Endodermal cell (in vitro differentiated cells): ENCODE data around the gene EID3. TPM values are rescaled to one million over a fixed set of nuclear protein-coding genes. Genes with fewer than 3 reads are reported as not detected.

Experiments
- DNase-seq: peaks from one replicate; pipeline ENCODE4 v3.0.0-alpha.2; 2017
- H3K27ac ChIP-seq: 2 replicates; pipeline ENCODE4 v1.5.1; 2013; ENCODE audit warnings: mild to moderate bottlenecking, low read depth, low read length, moderate library complexity
- H3K27me3 ChIP-seq: 2 replicates; pipeline ENCODE4 v1.6.1; 2013; ENCODE audit warnings: mild to moderate bottlenecking, low read length, moderate library complexity; ENCODE audit not compliant: insufficient read depth, control insufficient read depth, poor library complexity, severe bottlenecking
- H3K36me3 ChIP-seq: 2 replicates; pipeline ENCODE4 v1.7.0; 2013; ENCODE audit warnings: mild to moderate bottlenecking, low read length, moderate library complexity; ENCODE audit not compliant: control insufficient read depth, insufficient read depth
- H3K4me1 ChIP-seq: one replicate; pipeline ENCODE4 v1.7.0; 2013; ENCODE audit warnings: low read length; ENCODE audit not compliant: control insufficient read depth, insufficient read depth
- H3K4me3 ChIP-seq: 2 replicates; pipeline ENCODE4 v1.5.1; 2013; ENCODE audit warnings: mild to moderate bottlenecking, low read length, moderate library complexity
- H3K9ac ChIP-seq: 2 replicates; pipeline ENCODE4 v1.6.1; 2013; ENCODE audit warnings: mild to moderate bottlenecking, low read length, moderate library complexity; ENCODE audit not compliant: poor library complexity, severe bottlenecking; ENCODE audit errors: extremely low read depth
- H3K9me3 ChIP-seq: 2 replicates; pipeline ENCODE4 v1.6.1; 2013; ENCODE audit warnings: mild to moderate bottlenecking, low read length, moderate library complexity; ENCODE audit not compliant: control insufficient read depth
- H3K27ac Mint-ChIP-seq: 2 replicates; pipeline ENCODE4 v1.8.0; 2020; ENCODE audit warnings: mixed read lengths
- H3K27me3 Mint-ChIP-seq: 2 replicates; pipeline ENCODE4 v1.8.0; 2021; ENCODE audit warnings: mild to moderate bottlenecking, mixed read lengths; ENCODE audit not compliant: insufficient read depth
- H3K36me3 Mint-ChIP-seq: 2 replicates; pipeline ENCODE4 v1.8.0; 2020; ENCODE audit warnings: low read depth, mixed read lengths
- H3K4me1 Mint-ChIP-seq: 2 replicates; pipeline ENCODE4 v1.8.0; 2020; ENCODE audit warnings: mixed read lengths
- H3K4me3 Mint-ChIP-seq: 2 replicates; pipeline ENCODE4 v1.8.0; 2020; ENCODE audit warnings: mild to moderate bottlenecking, moderate library complexity, mixed read lengths
- H3K9me3 Mint-ChIP-seq: 2 replicates; pipeline ENCODE4 v1.8.0; 2020; ENCODE audit warnings: mild to moderate bottlenecking, mixed read lengths
- CTCF ChIP-seq: fragments of 200-600 bp; sonication (generic); conservative IDR thresholded peaks from 2 replicates; pipeline ENCODE4 v1.5.0; 2021; ENCODE audit warnings: antibody characterized with exemption, mild to moderate bottlenecking
- WGBS, 2 experiments: methylation state at CpG; one replicate each; pipeline versions ENCODE4 v1.1.5 to v1.1.7; 2013; ENCODE audit warnings: missing lambda C conversion rate in 2 of 2, mixed read lengths in 1 of 2; ENCODE audit not compliant: insufficient coverage in 1 of 2, insufficient read length in 1 of 2; 5-methylcytosine and 5-hydroxymethylcytosine counted together
- total RNA-seq, 2 donors: library from RNA; stranded (reverse); fragmentation: NEBNext Ultra II Directional in 1 of 2; extraction: Animal tissue kit (Norgen Biotek cat#: 25700) in 1 of 2; gene quantifications; 2 replicates in 1 of 2; 3 replicates in 1 of 2; pipeline ENCODE4 v1.2.1, GENCODE V29; 2021

EID3 gene
- total RNA-seq, 2 donors from 2014 or later: 3.7 to 4.6 TPM

GRCh38 chr12:104305349-104305748 lies 1.8 kb downstream of the EID3 start:
- Histone ChIP-seq H3K4me3 (no peak overlapping the region), H3K9me3 (no peaks in the 10 kb centered on the region), H3K4me1 (no peaks in the 10 kb centered on the region), H3K27me3 (no peaks in the 10 kb centered on the region), H3K9ac (no peak overlapping the region), H3K27ac (no peak overlapping the region), H3K36me3 (peaks cover 27% of the 10 kb centered on the region)
- H3K4me3 Mint-ChIP-seq: no peak overlapping the region
- peaks cover 26% of the 10 kb centered on the region for H3K4me1 Mint-ChIP-seq
- peaks cover 10% of the 10 kb centered on the region for H3K27me3 Mint-ChIP-seq
- no peak overlapping the region for H3K27ac Mint-ChIP-seq
- H3K36me3 Mint-ChIP-seq: peaks cover 31% of the 10 kb centered on the region
- no peaks in the 10 kb centered on the region for H3K9me3 Mint-ChIP-seq
- no peak for DNase-seq
- TF ChIP-seq CTCF: no peak
- WGBS, 2 experiments: 80 to 94% methylated on average over 1 to 2 of the region's 2 CpGs

GRCh38 chr12:104306376-104306775 lies 2.8 kb downstream of the EID3 start:
- no peaks in the 10 kb centered on the region for H3K9me3 Mint-ChIP-seq
- Histone ChIP-seq H3K4me1 (no peaks in the 10 kb centered on the region), H3K9ac (no peak overlapping the region), H3K36me3 (peaks cover 25% of the 10 kb centered on the region), H3K27me3 (no peaks in the 10 kb centered on the region), H3K27ac (no peak overlapping the region), H3K9me3 (no peaks in the 10 kb centered on the region), H3K4me3 (no peak overlapping the region)
- peaks cover 10% of the 10 kb centered on the region for H3K27me3 Mint-ChIP-seq
- no peak overlapping the region for H3K4me3 Mint-ChIP-seq
- no peak for TF ChIP-seq CTCF
- WGBS, 2 experiments: 78 to 92% methylated on average over 1 to 2 of the region's 2 CpGs
- H3K36me3 Mint-ChIP-seq: peaks cover 33% of the 10 kb centered on the region
- H3K27ac Mint-ChIP-seq: no peak overlapping the region
- DNase-seq: no peak
- peaks cover 26% of the 10 kb centered on the region for H3K4me1 Mint-ChIP-seq

GRCh38 chr12:104306943-104307654 lies 3.6 kb downstream of the EID3 start:
- no peaks in the 10 kb centered on the region for H3K9me3 ChIP-seq
- Mint-ChIP-seq H3K36me3 (peaks cover 34% of the 10 kb centered on the region), H3K27me3 (peaks cover 10% of the 10 kb centered on the region), H3K9me3 (no peaks in the 10 kb centered on the region), H3K27ac (no peak overlapping the region), H3K4me3 (no peak overlapping the region), H3K4me1 (peaks cover 26% of the 10 kb centered on the region)
- peaks cover 30% of the 10 kb centered on the region for H3K36me3 ChIP-seq
- no peak for TF ChIP-seq CTCF
- no peak overlapping the region for H3K27ac ChIP-seq
- no peak overlapping the region for H3K4me3 ChIP-seq
- H3K4me1 ChIP-seq: no peaks in the 10 kb centered on the region
- no peaks in the 10 kb centered on the region for H3K27me3 ChIP-seq
- WGBS, 2 experiments: 84 to 94% methylated on average over 3 to 6 of the region's 6 CpGs
- no peak for DNase-seq
- H3K9ac ChIP-seq: no peak overlapping the region
